Measurements from ENCODE around the gene IQCE.

IQCE gene

GRCh38 chr7:2517026-2517425 lies 41.8 kb upstream of the IQCE start:
- DNase-seq = no peak
- TF ChIP-seq POLR2A (IDR thresholded peaks at IDR 0.05; ENCODE audit: low read length) = no peak
- TF ChIP-seq GATA1 (IDR thresholded peaks at IDR 0.05; ENCODE audit: low read depth, low read length) = no peak

- TF ChIP-seq GATA1 (IDR thresholded peaks at IDR 0.05; ENCODE audit: low read depth, low read length) = no peak
- TF ChIP-seq POLR2A (IDR thresholded peaks at IDR 0.05; ENCODE audit: low read length) = no peak
- no peak for DNase-seq
These were observed 40.9 kb upstream of the IQCE start for GRCh38 chr7:2517678-2518507.

GRCh38 chr7:2518737-2519118 lies 40.1 kb upstream of the IQCE start:
- TF ChIP-seq POLR2A (IDR thresholded peaks at IDR 0.05; ENCODE audit: low read length) = no peak
- TF ChIP-seq GATA1 (IDR thresholded peaks at IDR 0.05; ENCODE audit: low read depth, low read length) = no peak
- no peak for DNase-seq

GRCh38 chr7:2519119-2519930 lies 39.5 kb upstream of the IQCE start, which contains the start of gene LFNG:
Gene LFNG (plus strand): TSS chr7:2519774. CDS start chr7:2519862, 88 bp downstream.
- no peak for TF ChIP-seq GATA1 (IDR thresholded peaks at IDR 0.05; ENCODE audit: low read depth, low read length)
- TF ChIP-seq POLR2A (IDR thresholded peaks at IDR 0.05; ENCODE audit: low read length) = no peak
- peak; percentile 89 to 90 for DNase-seq

GRCh38 chr7:2520131-2520760 lies 38.5 kb upstream of the IQCE start:
- TF ChIP-seq GATA1 (IDR thresholded peaks at IDR 0.05; ENCODE audit: low read depth, low read length) (no peak), POLR2A (IDR thresholded peaks at IDR 0.05; ENCODE audit: low read length) (no peak)
- DNase-seq = peak; percentile 22 to 23

- TF ChIP-seq POLR2A (IDR thresholded peaks at IDR 0.05; ENCODE audit: low read length) = no peak
- TF ChIP-seq GATA1 (IDR thresholded peaks at IDR 0.05; ENCODE audit: low read depth, low read length) = no peak
- DNase-seq = no peak
These were observed 38.0 kb upstream of the IQCE start for GRCh38 chr7:2520761-2521290.

GRCh38 chr7:2521341-2521745 lies 37.4 kb upstream of the IQCE start:
- DNase-seq = no peak
- TF ChIP-seq POLR2A (IDR thresholded peaks at IDR 0.05; ENCODE audit: low read length) (no peak), GATA1 (IDR thresholded peaks at IDR 0.05; ENCODE audit: low read depth, low read length) (no peak)

- no peak for DNase-seq
- TF ChIP-seq GATA1 (IDR thresholded peaks at IDR 0.05; ENCODE audit: low read depth, low read length) (no peak), POLR2A (IDR thresholded peaks at IDR 0.05; ENCODE audit: low read length) (no peak)
These were observed 36.7 kb upstream of the IQCE start for GRCh38 chr7:2521952-2522591.

- TF ChIP-seq POLR2A (IDR thresholded peaks at IDR 0.05; ENCODE audit: low read length) (no peak), GATA1 (IDR thresholded peaks at IDR 0.05; ENCODE audit: low read depth, low read length) (no peak)
- no peak for DNase-seq
These were observed 35.9 kb upstream of the IQCE start for GRCh38 chr7:2522780-2523433.

GRCh38 chr7:2523461-2523936 lies 35.3 kb upstream of the IQCE start:
- no peak for TF ChIP-seq POLR2A (IDR thresholded peaks at IDR 0.05; ENCODE audit: low read length)
- TF ChIP-seq GATA1 (IDR thresholded peaks at IDR 0.05; ENCODE audit: low read depth, low read length) = no peak
- DNase-seq = no peak

GRCh38 chr7:2523941-2524807 lies 34.6 kb upstream of the IQCE start:
- TF ChIP-seq POLR2A (IDR thresholded peaks at IDR 0.05; ENCODE audit: low read length) (no peak), GATA1 (IDR thresholded peaks at IDR 0.05; ENCODE audit: low read depth, low read length) (no peak)

More at GRCh38 chr7:2523941-2524807, 34.6 kb upstream of the IQCE start:
- DNase-seq = no peak

Measured in erythroblast (primary cell).